Endodermal cell (in vitro differentiated cells): Measurements from ENCODE around the gene S100P. TPM values are rescaled to one million over a fixed set of nuclear protein-coding genes. Genes with fewer than 3 reads are reported as not detected.
A peak's percentile ranks its signal among the peaks of the same experiment; 100 is the strongest.

Experiments used
- DNase-seq: peaks from one replicate; pipeline ENCODE4 v3.0.0-alpha.2; 2017
- H3K27ac ChIP-seq: 2 replicates; pipeline ENCODE4 v1.5.1; 2013; ENCODE audit warnings: mild to moderate bottlenecking, low read depth, low read length, moderate library complexity
- H3K27me3 ChIP-seq: 2 replicates; pipeline ENCODE4 v1.6.1; 2013; ENCODE audit warnings: mild to moderate bottlenecking, low read length, moderate library complexity; ENCODE audit not compliant: insufficient read depth, control insufficient read depth, poor library complexity, severe bottlenecking
- H3K36me3 ChIP-seq: 2 replicates; pipeline ENCODE4 v1.7.0; 2013; ENCODE audit warnings: mild to moderate bottlenecking, low read length, moderate library complexity; ENCODE audit not compliant: control insufficient read depth, insufficient read depth
- H3K4me1 ChIP-seq: one replicate; pipeline ENCODE4 v1.7.0; 2013; ENCODE audit warnings: low read length; ENCODE audit not compliant: control insufficient read depth, insufficient read depth
- H3K4me3 ChIP-seq: 2 replicates; pipeline ENCODE4 v1.5.1; 2013; ENCODE audit warnings: mild to moderate bottlenecking, low read length, moderate library complexity
- H3K9ac ChIP-seq: 2 replicates; pipeline ENCODE4 v1.6.1; 2013; ENCODE audit warnings: mild to moderate bottlenecking, low read length, moderate library complexity; ENCODE audit not compliant: poor library complexity, severe bottlenecking; ENCODE audit errors: extremely low read depth
- H3K9me3 ChIP-seq: 2 replicates; pipeline ENCODE4 v1.6.1; 2013; ENCODE audit warnings: mild to moderate bottlenecking, low read length, moderate library complexity; ENCODE audit not compliant: control insufficient read depth
- H3K27ac Mint-ChIP-seq: 2 replicates; pipeline ENCODE4 v1.8.0; 2020; ENCODE audit warnings: mixed read lengths
- H3K27me3 Mint-ChIP-seq: 2 replicates; pipeline ENCODE4 v1.8.0; 2021; ENCODE audit warnings: mild to moderate bottlenecking, mixed read lengths; ENCODE audit not compliant: insufficient read depth
- H3K36me3 Mint-ChIP-seq: 2 replicates; pipeline ENCODE4 v1.8.0; 2020; ENCODE audit warnings: low read depth, mixed read lengths
- H3K4me1 Mint-ChIP-seq: 2 replicates; pipeline ENCODE4 v1.8.0; 2020; ENCODE audit warnings: mixed read lengths
- H3K4me3 Mint-ChIP-seq: 2 replicates; pipeline ENCODE4 v1.8.0; 2020; ENCODE audit warnings: mild to moderate bottlenecking, moderate library complexity, mixed read lengths
- H3K9me3 Mint-ChIP-seq: 2 replicates; pipeline ENCODE4 v1.8.0; 2020; ENCODE audit warnings: mild to moderate bottlenecking, mixed read lengths
- CTCF ChIP-seq: fragments of 200-600 bp; sonication (generic); conservative IDR thresholded peaks from 2 replicates; pipeline ENCODE4 v1.5.0; 2021; ENCODE audit warnings: antibody characterized with exemption, mild to moderate bottlenecking
- WGBS, 2 experiments: methylation state at CpG; one replicate each; pipeline versions ENCODE4 v1.1.5 to v1.1.7; 2013; ENCODE audit warnings: missing lambda C conversion rate in 2 of 2, mixed read lengths in 1 of 2; ENCODE audit not compliant: insufficient coverage in 1 of 2, insufficient read length in 1 of 2; 5-methylcytosine and 5-hydroxymethylcytosine counted together
- total RNA-seq, 2 donors: library from RNA; stranded (reverse); fragmentation: NEBNext Ultra II Directional in 1 of 2; extraction: Animal tissue kit (Norgen Biotek cat#: 25700) in 1 of 2; gene quantifications; 2 replicates in 1 of 2; 3 replicates in 1 of 2; pipeline ENCODE4 v1.2.1, GENCODE V29; 2021

The S100P gene
- total RNA-seq, 2 donors from 2014 or later, result not detected

- Mint-ChIP-seq H3K4me1 (peaks cover 20% of the 10 kb centered on the region), H3K36me3 (peaks cover 44% of the 10 kb centered on the region), H3K27me3 (peaks cover 38% of the 10 kb centered on the region), H3K9me3 (peaks cover 19% of the 10 kb centered on the region), H3K4me3 (peak within 1 kb of the TSS; percentile 94), H3K27ac (peak within 1 kb of the TSS; percentile 94)
- peak; percentile 53 for TF ChIP-seq CTCF
- Histone ChIP-seq H3K27me3 (peaks cover 27% of the 10 kb centered on the region), H3K9me3 (peaks cover 15% of the 10 kb centered on the region), H3K9ac (peak within 1 kb of the TSS; percentile 51), H3K4me3 (peak within 1 kb of the TSS; percentile 88), H3K36me3 (peaks cover 34% of the 10 kb centered on the region), H3K4me1 (no peaks in the 10 kb centered on the region), H3K27ac (peak within 1 kb of the TSS; percentile 61)
- DNase-seq, result peak; percentile 99
- 0% methylated on average over 60 to 72 of the region's 72 CpGs for WGBS, 2 experiments
Observed at GRCh38 chr4:6709230-6710114, 15.8 kb downstream of the S100P start, which contains the start of gene MRFAP1L1. TSS of gene MRFAP1L1 (minus strand) at chr4:6709865. CDS start at chr4:6709629, 236 bp downstream.

- 15 to 21% methylated on average over 5 to 6 of the region's 6 CpGs for WGBS, 2 experiments
- Mint-ChIP-seq H3K27me3 (peaks cover 45% of the 10 kb centered on the region), H3K9me3 (peaks cover 13% of the 10 kb centered on the region), H3K36me3 (peaks cover 36% of the 10 kb centered on the region), H3K4me1 (peaks cover 20% of the 10 kb centered on the region), H3K4me3 (peak overlapping the region; percentile 94), H3K27ac (no peak overlapping the region)
- no peak overlapping the region for H3K27ac ChIP-seq
- H3K9ac ChIP-seq, result no peak overlapping the region
- TF ChIP-seq CTCF, result no peak
- H3K4me1 ChIP-seq, result no peaks in the 10 kb centered on the region
- H3K9me3 ChIP-seq, result peaks cover 9% of the 10 kb centered on the region
- H3K36me3 ChIP-seq, result peaks cover 26% of the 10 kb centered on the region
- DNase-seq, result peak; percentile 64
- peaks cover 28% of the 10 kb centered on the region for H3K27me3 ChIP-seq
- H3K4me3 ChIP-seq, result peak overlapping the region; percentile 88
Observed at GRCh38 chr4:6710282-6710681, 16.6 kb downstream of the S100P start.

- H3K27me3 Mint-ChIP-seq, result peaks cover 47% of the 10 kb centered on the region
- H3K9me3 Mint-ChIP-seq, result peaks cover 13% of the 10 kb centered on the region
- H3K27ac Mint-ChIP-seq, result no peak overlapping the region
- H3K36me3 Mint-ChIP-seq, result peaks cover 29% of the 10 kb centered on the region
- Histone ChIP-seq H3K4me1 (no peaks in the 10 kb centered on the region), H3K4me3 (no peak overlapping the region), H3K27ac (no peak overlapping the region), H3K36me3 (peaks cover 20% of the 10 kb centered on the region), H3K27me3 (peaks cover 28% of the 10 kb centered on the region), H3K9me3 (peaks cover 2% of the 10 kb centered on the region), H3K9ac (no peak overlapping the region)
- H3K4me3 Mint-ChIP-seq, result no peak overlapping the region
- WGBS, 2 experiments, result 83 to 90% methylated on average over 2 of the region's 2 CpGs
- H3K4me1 Mint-ChIP-seq, result peaks cover 23% of the 10 kb centered on the region
- no peak for DNase-seq
- TF ChIP-seq CTCF, result no peak
Observed at GRCh38 chr4:6710996-6711395, 17.3 kb downstream of the S100P start.
